Left ventricle myocardium superior (tissue), 1 donor: ENCODE results near the gene CERS1. TPM values are rescaled to one million over a fixed set of nuclear protein-coding genes. Genes with fewer than 3 reads are reported as not detected.

ENCODE experiments used
- ATAC-seq: fragments of 200-7000 bp; cut with Tn5 transposase; one replicate; pipeline ENCODE4 v1.9.1; 2020; ENCODE audit warnings: mild to moderate bottlenecking, moderate library complexity
- DNase-seq: peaks from one replicate; pipeline ENCODE4 v3.0.0-alpha.2; 2020
- intact Hi-C: fragments of 100-400 bp; cut with micrococcal nuclease; formaldehyde crosslinking; loops from one replicate; pipeline ENCODE4 v1.11.0; 2022
- total RNA-seq: library from RNA; stranded (reverse); fragmentation: NEBNext Ultra II Directional; extraction: Animal tissue kit (Norgen Biotek cat#: 25700); gene quantifications from one replicate; pipeline ENCODE4 v1.2.1, GENCODE V29; 2021
- donor health status: DM: no; HTN: yes; CAD: no; lungs with severe emphysema.

CERS1 gene
- total RNA-seq, 1 donor from 2014 or later = 0.42 TPM

GRCh38 chr19:18828786-18829185 is 67.2 kb downstream of the CERS1 start:
- intact Hi-C loops = no loop called here
- ATAC-seq (no peak), DNase-seq (no peak)

Other genes with a start within 250 kb of the CERS1 start
- 10.3 TPM for gene CRTC1, start 212.5 kb downstream of the CERS1 start, total RNA-seq
- gene COMP, start 104.9 kb downstream of the CERS1 start, total RNA-seq = not detected
- 37.3 TPM for gene UPF1, start 64.2 kb downstream of the CERS1 start, total RNA-seq
- 140 TPM for gene COPE, start 23.2 kb upstream of the CERS1 start, total RNA-seq
- gene DDX49, start 23.6 kb upstream of the CERS1 start, total RNA-seq = 22.2 TPM
- gene HOMER3, start 45.1 kb upstream of the CERS1 start, total RNA-seq = 10.4 TPM
- gene SUGP2, start 137.4 kb upstream of the CERS1 start, total RNA-seq = 71.9 TPM
- 12.2 TPM for gene ARMC6, start 137.4 kb upstream of the CERS1 start, total RNA-seq
- gene SLC25A42, start 167.8 kb upstream of the CERS1 start, total RNA-seq = 29.5 TPM
- gene TMEM161A, start 242.3 kb upstream of the CERS1 start, total RNA-seq = 24.7 TPM